DMS114 treated with DMSO at 0.1 percent for 48 hours (cell line): ENCODE data around the gene LYZL4.

Source experiments
- DNase-seq: peaks from one replicate; lab custom pipeline; 2025; ENCODE audit not compliant: unreplicated experiment; lab: John Stamatoyannopoulos, UW

The LYZL4 gene

GRCh38 chr3:42375121-42375800 lies 35.1 kb downstream of the LYZL4 start:
- DNase-seq, result no peak

GRCh38 chr3:42371776-42372175 lies 38.6 kb downstream of the LYZL4 start:
- DNase-seq, result no peak

- no peak for DNase-seq
Measured at GRCh38 chr3:42369832-42370231, 40.6 kb downstream of the LYZL4 start.

GRCh38 chr3:42369304-42369703 lies 41.1 kb downstream of the LYZL4 start:
- DNase-seq, result no peak

- no peak for DNase-seq
Measured at GRCh38 chr3:42368861-42369260, 41.5 kb downstream of the LYZL4 start.

- no peak for DNase-seq
Measured at GRCh38 chr3:42367903-42368302, 42.5 kb downstream of the LYZL4 start.

- no peak for DNase-seq
Measured at GRCh38 chr3:42366550-42366949, 43.9 kb downstream of the LYZL4 start.

- no peak for DNase-seq
Measured at GRCh38 chr3:42357335-42357734, 53.1 kb downstream of the LYZL4 start.

- no peak for DNase-seq
Measured at GRCh38 chr3:42355612-42356011, 54.8 kb downstream of the LYZL4 start.

GRCh38 chr3:42353631-42354030 lies 56.8 kb downstream of the LYZL4 start:
- no peak for DNase-seq

- no peak for DNase-seq
Measured at GRCh38 chr3:42351207-42351606, 59.2 kb downstream of the LYZL4 start.

GRCh38 chr3:42349765-42350594 lies 60.4 kb downstream of the LYZL4 start:
- DNase-seq, result no peak

- DNase-seq, result no peak
Measured at GRCh38 chr3:42347928-42348327, 62.5 kb downstream of the LYZL4 start.
